Articular chondrocyte of knee joint (primary cell): ENCODE results near the gene HSPA6. TPM values are rescaled to one million over a fixed set of nuclear protein-coding genes. Genes with fewer than 3 reads are reported as not detected.

Experiments
- total RNA-seq: library from RNA; depleted of rRNA; stranded (reverse); fragments of >200 nt; gene quantifications from 2 replicates; pipeline ENCODE4 v1.2.3, GENCODE V29; 2012

Gene HSPA6
- 1.3 and 2.5 TPM in 2 replicates for total RNA-seq

DNA sequence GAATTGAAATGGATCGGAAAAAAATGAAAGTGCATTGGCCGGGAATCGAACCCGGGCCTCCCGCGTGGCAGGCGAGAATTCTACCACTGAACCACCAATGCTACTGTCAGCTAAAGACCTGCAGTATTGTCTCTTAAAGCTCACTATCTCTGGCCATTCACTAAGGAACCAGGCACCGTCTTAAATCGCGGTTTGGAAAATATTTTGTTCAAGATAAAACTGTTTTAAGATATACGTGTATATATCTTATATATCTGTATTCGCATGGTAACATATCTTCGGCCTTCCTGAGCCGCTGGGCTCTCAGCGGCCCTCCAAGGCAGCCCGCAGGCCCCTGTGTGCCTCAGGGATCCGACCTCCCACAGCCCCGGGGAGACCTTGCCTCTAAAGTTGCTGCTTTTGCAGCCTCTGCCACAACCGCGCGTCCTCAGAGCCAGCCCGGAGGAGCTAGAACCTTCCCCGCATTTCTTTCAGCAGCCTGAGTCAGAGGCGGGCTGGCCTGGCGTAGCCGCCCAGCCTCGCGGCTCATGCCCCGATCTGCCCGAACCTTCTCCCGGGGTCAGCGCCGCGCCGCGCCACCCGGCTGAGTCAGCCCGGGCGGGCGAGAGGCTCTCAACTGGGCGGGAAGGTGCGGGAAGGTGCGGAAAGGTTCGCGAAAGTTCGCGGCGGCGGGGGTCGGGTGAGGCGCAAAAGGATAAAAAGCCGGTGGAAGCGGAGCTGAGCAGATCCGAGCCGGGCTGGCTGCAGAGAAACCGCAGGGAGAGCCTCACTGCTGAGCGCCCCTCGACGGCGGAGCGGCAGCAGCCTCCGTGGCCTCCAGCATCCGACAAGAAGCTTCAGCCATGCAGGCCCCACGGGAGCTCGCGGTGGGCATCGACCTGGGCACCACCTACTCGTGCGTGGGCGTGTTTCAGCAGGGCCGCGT lies at the start of gene HSPA6:
HSPA6 (plus strand) TSS at position 724 of the 925 bp plus-strand sequence; CDS start at position 843, 119 bp downstream.

DNA sequence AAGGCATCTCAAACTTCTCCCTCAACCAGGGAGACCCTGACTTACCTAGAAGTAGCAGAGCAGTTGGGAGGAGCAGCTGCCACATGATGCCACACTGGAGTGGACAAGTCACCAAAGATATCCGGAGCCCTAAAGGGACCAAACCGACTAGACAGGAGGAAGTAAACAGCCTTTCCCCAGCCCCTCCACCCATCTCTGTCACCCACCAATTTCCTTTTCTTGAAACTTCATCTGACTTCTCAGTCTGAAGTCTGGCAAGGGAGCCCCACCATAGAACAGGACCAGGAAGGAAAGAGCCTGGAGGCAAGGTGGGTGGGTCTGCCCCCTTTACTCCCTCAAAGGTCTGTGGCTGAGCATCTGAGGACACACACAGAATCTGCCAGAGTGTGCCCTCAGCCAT lies 25.3 kb downstream of the HSPA6 start, which contains the start of gene FCGR3A:
FCGR3A (minus strand) TSS at position 167 of the 400 bp plus-strand sequence; CDS start at position 85, 82 bp downstream.

Other genes with a start within 250 kb of the HSPA6 start
- gene MPZ, start 214.6 kb upstream of the HSPA6 start, total RNA-seq = 0.65 and 1.8 TPM in 2 replicates
- 24.7 and 61.3 TPM in 2 replicates for gene SDHC, start 210.2 kb upstream of the HSPA6 start, total RNA-seq
- not detected in 2 replicates for gene CFAP126, start 156.7 kb upstream of the HSPA6 start, total RNA-seq
- gene FCGR2A, start 19.1 kb upstream of the HSPA6 start, total RNA-seq = 2.2 and 3.8 TPM in 2 replicates
- gene FCGR3A, start 25.3 kb downstream of the HSPA6 start, total RNA-seq = not detected in 2 replicates
- gene FCGR3B, start 106.6 kb downstream of the HSPA6 start, total RNA-seq = not detected in 2 replicates
- gene FCGR2B, start 138.6 kb downstream of the HSPA6 start, total RNA-seq = not detected in 2 replicates
- 0.52 and 1.2 TPM in 2 replicates for gene FCRLA, start 182.7 kb downstream of the HSPA6 start, total RNA-seq
- 1.3 and 2.1 TPM in 2 replicates for gene FCRLB, start 197.0 kb downstream of the HSPA6 start, total RNA-seq
- 23.0 and 26.3 TPM in 2 replicates for gene DUSP12, start 225.2 kb downstream of the HSPA6 start, total RNA-seq
- gene ATF6, start 241.8 kb downstream of the HSPA6 start, total RNA-seq = 32.0 and 37.9 TPM in 2 replicates